HepG2 (cell line): ENCODE data around the gene NACC2. TPM values are rescaled to one million over a fixed set of nuclear protein-coding genes. Genes with fewer than 3 reads are reported as not detected.

ENCODE experiments used
- ARNT ChIP-seq: fragments of 450-650 bp; IDR thresholded peaks from 2 replicates; pipeline ENCODE4 v1.6.1; 2017
- ATF4 ChIP-seq, 2 experiments: fragments of 450-650 bp in 1 of 2; sonication (generic) in 1 of 2; formaldehyde crosslinking; IDR thresholded peaks; 2 replicates each; pipeline versions ENCODE4 v1.5.0 to v1.8.0; 2020 to 2022; ENCODE audit warnings: mild to moderate bottlenecking in 1 of 2, missing genetic modification reagents in 1 of 2
- FOXJ3 ChIP-seq: sonication (generic); formaldehyde crosslinking; IDR thresholded peaks from 2 replicates; pipeline ENCODE4 v1.4.0; 2020; ENCODE audit warnings: missing genetic modification reagents, mild to moderate bottlenecking, borderline replicate concordance
- MYPOP ChIP-seq: sonication (generic); formaldehyde crosslinking; IDR thresholded peaks from 2 replicates; pipeline ENCODE4 v1.8.1; 2023; ENCODE audit warnings: mild to moderate bottlenecking, moderate library complexity, missing genetic modification reagents
- NFKBIZ ChIP-seq: IDR thresholded peaks from 2 replicates; pipeline ENCODE4 v1.6.1; 2018; ENCODE audit warnings: missing genetic modification reagents, missing compliant biosample characterization
- NRL ChIP-seq: sonication (generic); formaldehyde crosslinking; IDR thresholded peaks from 2 replicates; pipeline ENCODE4 v1.5.0; 2020; ENCODE audit warnings: missing genetic modification reagents, mild to moderate bottlenecking, moderate library complexity, borderline replicate concordance
- PBX3 ChIP-seq: sonication (generic); formaldehyde crosslinking; IDR thresholded peaks from 2 replicates; pipeline ENCODE4 v1.8.1; 2023; ENCODE audit warnings: missing genetic modification reagents, inconsistent platforms, borderline replicate concordance
- RAD21 ChIP-seq: fragments of 450-650 bp; formaldehyde crosslinking; IDR thresholded peaks from 2 replicates; pipeline ENCODE4 v1.5.0; 2020; ENCODE audit warnings: mild to moderate bottlenecking
- RXRB ChIP-seq: IDR thresholded peaks from 2 replicates; pipeline ENCODE4 v1.6.1; 2016; ENCODE audit warnings: borderline replicate concordance, missing genetic modification reagents, missing compliant biosample characterization
- SCMH1 ChIP-seq: sonication (generic); formaldehyde crosslinking; IDR thresholded peaks from 2 replicates; pipeline ENCODE4 v1.9.0; 2021; ENCODE audit warnings: missing genetic modification reagents, mild to moderate bottlenecking, borderline replicate concordance
- SIN3B ChIP-seq: fragments of 150-350 bp; IDR thresholded peaks from 2 replicates; pipeline ENCODE4 v1.6.1; 2014; ENCODE audit warnings: low read length
- SKIL ChIP-seq: sonication (generic); formaldehyde crosslinking; IDR thresholded peaks from 2 replicates; pipeline ENCODE4 v1.8.0; 2022; ENCODE audit warnings: missing genetic modification reagents, mild to moderate bottlenecking, moderate library complexity, borderline replicate concordance
- SRSF1 ChIP-seq: fragments of 200-400 bp; formaldehyde crosslinking; optimal IDR thresholded peaks from 2 replicates; pipeline ENCODE3; 2017; ENCODE audit warnings: mild to moderate bottlenecking, low read depth, low read length, moderate library complexity
- WIZ ChIP-seq: sonication (generic); formaldehyde crosslinking; IDR thresholded peaks from 2 replicates; pipeline ENCODE4 v1.5.1; 2020; ENCODE audit warnings: mild to moderate bottlenecking, missing genetic modification reagents
- ZEB1 ChIP-seq: IDR thresholded peaks from 2 replicates; pipeline ENCODE4 v1.6.1; 2012; ENCODE audit warnings: mild to moderate bottlenecking, low read depth, inconsistent platforms; ENCODE audit not compliant: insufficient replicate concordance
- ZFAT ChIP-seq: sonication (generic); formaldehyde crosslinking; conservative IDR thresholded peaks from 2 replicates; pipeline ENCODE4 v1.8.1; 2023; ENCODE audit warnings: missing genetic modification reagents, inconsistent platforms
- ZIK1 ChIP-seq: sonication (generic); formaldehyde crosslinking; IDR thresholded peaks from 2 replicates; pipeline ENCODE4 v1.5.0; 2020; ENCODE audit warnings: mild to moderate bottlenecking, low read depth, missing genetic modification reagents, borderline replicate concordance
- ZMYM2 ChIP-seq: sonication (generic); formaldehyde crosslinking; IDR thresholded peaks from 2 replicates; pipeline ENCODE4 v1.8.0; 2022; ENCODE audit warnings: mild to moderate bottlenecking, missing genetic modification reagents
- ZNF180 ChIP-seq: sonication (generic); formaldehyde crosslinking; IDR thresholded peaks from 2 replicates; pipeline ENCODE4 v1.4.0; 2020; ENCODE audit warnings: low read depth, missing genetic modification reagents, borderline replicate concordance
- ZNF432 ChIP-seq: sonication (generic); formaldehyde crosslinking; IDR thresholded peaks from 2 replicates; pipeline ENCODE4 v1.5.0; 2020; ENCODE audit warnings: missing genetic modification reagents, mild to moderate bottlenecking, borderline replicate concordance
- ZNF547 ChIP-seq: sonication (generic); formaldehyde crosslinking; IDR thresholded peaks from 2 replicates; pipeline ENCODE4 v1.5.1; 2020; ENCODE audit warnings: mild to moderate bottlenecking, missing genetic modification reagents
- ZNF644 ChIP-seq: IDR thresholded peaks from 2 replicates; pipeline ENCODE4 v1.6.1; 2016; ENCODE audit warnings: low read depth
- ZNF704 ChIP-seq: sonication (generic); formaldehyde crosslinking; IDR thresholded peaks from 2 replicates; pipeline ENCODE4 v1.8.1; 2023; ENCODE audit warnings: mild to moderate bottlenecking, inconsistent platforms, moderate library complexity, missing genetic modification reagents, borderline replicate concordance
- ZSCAN22 ChIP-seq: sonication (generic); formaldehyde crosslinking; IDR thresholded peaks from 2 replicates; pipeline ENCODE4 v1.4.0; 2020; ENCODE audit warnings: mild to moderate bottlenecking, missing genetic modification reagents
- polyA plus RNA-seq, 8 experiments: library from polyadenylated mRNA; depleted of rRNA in 3 of 8; stranded (reverse) in 7 of 8; unstranded in 1 of 8; fragments of >200 nt; fragmentation: Illumina TruSeq in 4 of 8; extraction: Trizol in 4 of 8; gene quantifications; 2 replicates each; pipeline versions ENCODE4 v1.2.1 to v1.2.3, GENCODE V29; 2011 to 2016; ENCODE audit warnings: low read depth in 4 of 8, missing spikeins in 1 of 8, mixed read lengths in 1 of 8; ENCODE audit not compliant: insufficient read depth in 1 of 8
- total RNA-seq, 5 experiments: library from RNA; depleted of rRNA; stranded (reverse); fragments of >200 nt; fragmentation: Illumina TruSeq; extraction: Trizol; gene quantifications; 2 replicates each; pipeline ENCODE4 v1.2.3, GENCODE V29; 2016; ENCODE audit warnings: low read depth in 1 of 5

The NACC2 gene
- total and polyA plus RNA-seq, 2 of the 13 experiments (the other 11 are each of a cell fraction or from before 2014, with no cell fraction given): 5.9 to 12.3 TPM

GRCh38 chr9:136007934-136008692 lies 87.0 kb downstream of the NACC2 start (continued):
- TF ChIP-seq FOXJ3 (CRISPR knock-in tag) (peak; percentile 28; the same call in 1 of the 2 replicates), RAD21 (0 out of 2 replicates have a peak, but pooled peaks have one; percentile 7), SIN3B (no peak), ZNF432 (CRISPR knock-in tag) (no peak), SKIL (CRISPR knock-in tag) (peak; percentile 58), SRSF1 (no peak), WIZ (no peak), ZFAT (CRISPR knock-in tag) (no peak), ZIK1 (CRISPR knock-in tag) (no peak), ARNT (no peak), SCMH1 (CRISPR knock-in tag) (no peak), ZNF644 (CRISPR knock-in tag) (no peak), ZNF180 (CRISPR knock-in tag) (no peak), ATF4 (CRISPR knock-in tag; IDR thresholded peaks at IDR 0.05) (no peak), ZNF547 (CRISPR knock-in tag) (no peak), NRL (CRISPR knock-in tag) (no peak), NFKBIZ (CRISPR knock-in tag) (0 out of 2 replicates have a peak, but pooled peaks have one; percentile 66), ZNF704 (CRISPR knock-in tag) (no peak), ZEB1 (peak; percentile 26), RXRB (CRISPR knock-in tag) (peak; percentile 81; the same call in 1 of the 2 replicates), ZSCAN22 (no peak), PBX3 (no peak), ZMYM2 (no peak), MYPOP (CRISPR knock-in tag) (no peak)
